Activated CD4-positive, CD25-positive, alpha-beta regulatory T cell (primary cell): ENCODE data around the gene IL1RN.

Experiments used
- DNase-seq, 4 experiments: peaks; one replicate each; lab custom pipeline; 2025; lab: John Stamatoyannopoulos, UW

IL1RN gene

GRCh38 chr2:113157118-113157896 is 29.9 kb downstream of the IL1RN start:
- peak in 2 of 4 experiments; percentile 19 to 33 for DNase-seq

- no peak for DNase-seq
Measured at GRCh38 chr2:113157897-113158753, 30.7 kb downstream of the IL1RN start.

- no peak for DNase-seq
Measured at GRCh38 chr2:113158884-113159553, 31.6 kb downstream of the IL1RN start.

GRCh38 chr2:113160248-113160647 is 32.9 kb downstream of the IL1RN start:
- no peak for DNase-seq

GRCh38 chr2:113160962-113161361 is 33.6 kb downstream of the IL1RN start:
- DNase-seq = no peak

- DNase-seq = no peak
Measured at GRCh38 chr2:113162173-113162572, 34.8 kb downstream of the IL1RN start.

- no peak for DNase-seq
Measured at GRCh38 chr2:113162869-113163268, 35.5 kb downstream of the IL1RN start.

- no peak for DNase-seq
Measured at GRCh38 chr2:113164215-113164929, 37.0 kb downstream of the IL1RN start.

GRCh38 chr2:113164930-113165585 is 37.7 kb downstream of the IL1RN start:
- no peak for DNase-seq

GRCh38 chr2:113166187-113166645 is 38.8 kb downstream of the IL1RN start:
- DNase-seq = no peak

GRCh38 chr2:113167115-113167932 is 39.9 kb downstream of the IL1RN start:
- DNase-seq = peak in 1 of 4 experiments; percentile 25

GRCh38 chr2:113167962-113168340 is 40.6 kb downstream of the IL1RN start:
- DNase-seq = no peak

GRCh38 chr2:113169002-113169530 is 41.7 kb downstream of the IL1RN start:
- DNase-seq = no peak

- DNase-seq = no peak
Measured at GRCh38 chr2:113169586-113169985, 42.2 kb downstream of the IL1RN start.

GRCh38 chr2:113171334-113172075 is 44.1 kb downstream of the IL1RN start:
- DNase-seq = no peak

- DNase-seq = no peak
Measured at GRCh38 chr2:113172721-113173541, 45.5 kb downstream of the IL1RN start.

GRCh38 chr2:113173542-113174375 is 46.4 kb downstream of the IL1RN start, which contains the start of gene PSD4:
Gene PSD4 (plus strand): TSS chr2:113173971. CDS start chr2:113182457, 8,486 bp downstream.
- peak; percentile 49 to 78 (median 66) for DNase-seq
